K562 (cell line): ENCODE data around the gene ZFP28. TPM values are rescaled to one million over a fixed set of nuclear protein-coding genes. Genes with fewer than 3 reads are reported as not detected.

ENCODE experiments used
- AFF4 ChIP-seq: sonication (generic); formaldehyde crosslinking; IDR thresholded peaks from 2 replicates; pipeline ENCODE4 v1.8.0; 2023; ENCODE audit warnings: mild to moderate bottlenecking, missing genetic modification reagents
- ELF1 ChIP-seq: fragments of 200-800 bp; sonication (Bioruptor generic); IDR thresholded peaks from 2 replicates; pipeline ENCODE4 v1.6.1; 2016; ENCODE audit warnings: missing genetic modification characterization, missing compliant biosample characterization
- FOXM1 ChIP-seq, 2 experiments: fragments of 450-650 bp in 1 of 2; sonication (generic) in 1 of 2; formaldehyde crosslinking in 1 of 2; IDR thresholded peaks; 2 replicates each; pipeline versions ENCODE4 v1.6.1 to v1.9.0; 2017 to 2022; ENCODE audit warnings: low read depth in 2 of 2, mild to moderate bottlenecking in 2 of 2, missing genetic modification reagents in 1 of 2, moderate library complexity in 1 of 2
- HLTF ChIP-seq: fragments of 450-650 bp; IDR thresholded peaks from 2 replicates; pipeline ENCODE4 v1.6.1; 2016
- MXD1 ChIP-seq: fragments of 250-450 bp; sonication (Bioruptor Pico); IDR thresholded peaks from 2 replicates; pipeline ENCODE4 v1.8.0; 2021; ENCODE audit warnings: borderline replicate concordance, mild to moderate bottlenecking, moderate library complexity; ENCODE audit not compliant: poor library complexity, severe bottlenecking
- NCOA4 ChIP-seq: fragments of 450-650 bp; IDR thresholded peaks from 2 replicates; pipeline ENCODE4 v1.6.1; 2018; ENCODE audit warnings: mild to moderate bottlenecking; ENCODE audit not compliant: partially characterized antibody
- RUNX1 ChIP-seq: sonication (generic); IDR thresholded peaks from 2 replicates; pipeline ENCODE4 v1.6.1; 2016; ENCODE audit warnings: antibody characterized with exemption, low read depth
- SIN3B ChIP-seq: fragments of 450-650 bp; IDR thresholded peaks from 2 replicates; pipeline ENCODE4 v1.6.1; 2017; ENCODE audit warnings: low read depth, mild to moderate bottlenecking, moderate library complexity
- SMARCC2 ChIP-seq: fragments of 450-650 bp; IDR thresholded peaks from 2 replicates; pipeline ENCODE4 v1.6.1; 2017; ENCODE audit warnings: antibody characterized with exemption, moderate library complexity, mild to moderate bottlenecking, low read depth
- TRIM28 ChIP-seq: fragments of 450-650 bp; IDR thresholded peaks from 2 replicates; pipeline ENCODE4 v1.6.1; 2017
- ZC3H8 ChIP-seq: fragments of 450-650 bp; IDR thresholded peaks from 2 replicates; pipeline ENCODE4 v1.6.1; 2017
- ZNF75A ChIP-seq: fragments of 450-650 bp; formaldehyde crosslinking; IDR thresholded peaks from 2 replicates; pipeline ENCODE4 v1.4.0; 2020; ENCODE audit warnings: mild to moderate bottlenecking
- polyA plus RNA-seq, 8 experiments: library from polyadenylated mRNA; depleted of rRNA in 4 of 8; stranded (reverse) in 5 of 8; unstranded in 3 of 8; fragments of >200 nt; fragmentation: Nextera tagmentation in 2 of 8; fragmentation: Illumina TruSeq in 1 of 8; extraction: Ambion mirVana in 2 of 8; extraction: Trizol in 1 of 8; gene quantifications; 2 replicates each; pipeline versions ENCODE4 v1.2.1 to v1.2.3, GENCODE V29; 2011 to 2014; ENCODE audit warnings: inconsistent platforms in 1 of 8, missing spikeins in 1 of 8
- total RNA-seq, 7 experiments: library from RNA; depleted of rRNA in 6 of 7; stranded (reverse); fragments of >200 nt in 6 of 7; fragmentation: Illumina TruSeq in 2 of 7; extraction: Trizol in 2 of 7; gene quantifications; 2 replicates each; pipeline versions ENCODE4 v1.2.1 to v1.2.3, GENCODE V29; 2011 to 2021; ENCODE audit warnings: low replicate concordance in 1 of 7
- TF ChIP-seq, protein P1 (sequence below): sonication (generic); formaldehyde crosslinking; IDR thresholded peaks from 2 replicates; pipeline ENCODE4 v1.9.0; 2022; ENCODE audit warnings: mild to moderate bottlenecking, missing genetic modification reagents

The ZFP28 gene
- total and polyA plus RNA-seq, 9 of the 15 experiments (the other 6 are each of a cell fraction or from before 2014, with no cell fraction given), result 0.01 to 0.04 TPM; not detected in 7

GRCh38 chr19:56567274-56568120, 28.7 kb downstream of the ZFP28 start, which contains the start of gene ZNF470 (continued):
- TF ChIP-seq ZC3H8 (no peak), TRIM28 (no peak), AFF4 (no peak), NCOA4 (no peak), SIN3B (no peak), MXD1 (CRISPR knock-in tag) (no peak), FOXM1 (IDR thresholded peaks at IDR 0.05; ENCODE audit: low read depth) (no peak), FOXM1 (CRISPR knock-in tag; IDR thresholded peaks at IDR 0.05; ENCODE audit: low read depth) (no peak), ZNF75A (CRISPR knock-in tag) (no peak), HLTF (no peak), RUNX1 (no peak), ELF1 (tag) (peak; percentile 60), SMARCC2 (no peak)
- TF ChIP-seq, protein P1, sequence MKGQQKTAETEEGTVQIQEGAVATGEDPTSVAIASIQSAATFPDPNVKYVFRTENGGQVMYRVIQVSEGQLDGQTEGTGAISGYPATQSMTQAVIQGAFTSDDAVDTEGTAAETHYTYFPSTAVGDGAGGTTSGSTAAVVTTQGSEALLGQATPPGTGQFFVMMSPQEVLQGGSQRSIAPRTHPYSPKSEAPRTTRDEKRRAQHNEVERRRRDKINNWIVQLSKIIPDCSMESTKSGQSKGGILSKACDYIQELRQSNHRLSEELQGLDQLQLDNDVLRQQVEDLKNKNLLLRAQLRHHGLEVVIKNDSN (CRISPR knock-in tag), result no peak
